ENCODE measurements around the gene WDR49. TPM values are rescaled to one million over a fixed set of nuclear protein-coding genes. Genes with fewer than 3 reads are reported as not detected.

Gene WDR49
- total RNA-seq, 3 donors from 2014 or later: 0.15 to 0.16 TPM; not detected in 1

DNA sequence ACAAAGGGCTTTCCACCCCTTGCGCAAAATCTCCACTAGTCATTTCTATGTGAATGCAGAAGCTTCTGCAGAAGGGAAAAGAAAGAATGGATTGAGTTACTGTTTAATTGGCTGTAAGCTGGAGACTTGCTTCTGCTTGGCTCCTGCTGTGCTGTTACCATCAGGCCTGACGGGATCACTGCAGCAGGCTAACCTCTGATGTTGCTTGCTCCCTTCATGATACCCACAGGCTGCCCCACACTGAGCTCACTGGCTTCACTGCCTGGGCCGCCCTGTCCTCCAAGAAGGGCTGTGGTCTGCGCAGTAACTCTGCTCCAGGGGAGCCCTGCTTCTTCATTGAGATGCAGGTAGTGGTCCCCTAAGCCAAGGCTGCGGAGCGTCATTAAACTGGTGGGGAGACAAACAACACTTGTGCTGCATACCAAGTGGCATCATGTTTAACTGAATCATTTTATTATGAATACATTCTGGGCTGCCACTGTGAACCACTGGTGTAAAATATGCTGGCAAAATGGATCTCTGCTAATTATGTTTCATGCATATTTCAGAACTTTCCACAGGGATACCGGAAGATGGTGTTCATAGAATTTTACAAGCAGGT lies 78.6 kb downstream of the WDR49 start:
- H3K4me1 Mint-ChIP-seq (ENCODE audit: low read depth): no peaks in the 10 kb centered on the region
- DNase-seq (no peak), ATAC-seq (no peak)
- no peaks in the 10 kb centered on the region for H3K36me3 Mint-ChIP-seq (ENCODE audit: insufficient read depth)
- H3K9me3 Mint-ChIP-seq: no peaks in the 10 kb centered on the region
- H3K4me3 Mint-ChIP-seq: no peak overlapping the region
- no peaks in the 10 kb centered on the region for H3K27me3 Mint-ChIP-seq (ENCODE audit: low read depth)

DNA sequence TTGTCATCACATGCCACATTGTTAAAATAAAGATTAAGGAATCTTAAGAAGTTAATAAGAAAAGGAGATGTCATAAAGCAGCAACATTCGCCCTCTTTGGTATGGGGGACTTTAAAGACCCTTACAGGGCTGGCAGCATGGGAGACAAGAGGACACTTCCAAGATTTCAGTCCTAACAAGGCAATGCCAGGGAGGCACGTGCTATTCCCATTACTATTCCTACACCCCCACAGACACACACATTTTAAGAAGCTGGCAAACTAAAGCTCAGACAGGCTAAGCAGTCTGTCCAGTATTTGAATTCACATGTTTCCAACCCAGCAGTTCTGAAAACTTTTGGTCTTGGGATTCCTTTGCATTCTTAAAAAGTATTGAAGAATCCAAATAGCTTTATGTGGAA lies 80.8 kb downstream of the WDR49 start:
- H3K9me3 Mint-ChIP-seq: no peaks in the 10 kb centered on the region
- no peak overlapping the region for H3K4me3 Mint-ChIP-seq
- no peaks in the 10 kb centered on the region for H3K27me3 Mint-ChIP-seq (ENCODE audit: low read depth)
- DNase-seq (no peak), ATAC-seq (no peak)
- no peaks in the 10 kb centered on the region for H3K4me1 Mint-ChIP-seq (ENCODE audit: low read depth)
- no peaks in the 10 kb centered on the region for H3K36me3 Mint-ChIP-seq (ENCODE audit: insufficient read depth)

DNA sequence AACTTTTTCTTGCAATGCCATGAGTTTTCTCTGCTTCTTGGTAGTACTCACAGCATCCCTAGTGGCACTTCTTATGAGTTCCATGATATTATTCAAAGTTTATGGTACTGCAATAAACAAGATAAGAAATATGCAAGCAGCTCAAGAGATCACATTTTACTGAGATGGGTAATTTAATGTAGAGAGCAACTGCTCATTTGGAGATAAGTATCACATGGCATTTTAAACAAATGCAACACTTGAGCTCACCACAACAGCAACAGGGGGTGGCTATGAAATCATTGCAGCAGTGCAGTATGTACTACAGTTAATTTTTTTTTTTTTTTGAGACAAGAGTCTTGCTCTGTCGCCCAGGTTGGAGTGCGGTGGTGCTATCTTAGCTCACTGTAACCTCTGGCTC lies 85.1 kb downstream of the WDR49 start:
- no peaks in the 10 kb centered on the region for H3K9me3 Mint-ChIP-seq
- ATAC-seq (no peak), DNase-seq (no peak)
- no peaks in the 10 kb centered on the region for H3K4me1 Mint-ChIP-seq (ENCODE audit: low read depth)
- no peaks in the 10 kb centered on the region for H3K27me3 Mint-ChIP-seq (ENCODE audit: low read depth)
- H3K4me3 Mint-ChIP-seq: no peak overlapping the region
- H3K36me3 Mint-ChIP-seq (ENCODE audit: insufficient read depth): no peaks in the 10 kb centered on the region

DNA sequence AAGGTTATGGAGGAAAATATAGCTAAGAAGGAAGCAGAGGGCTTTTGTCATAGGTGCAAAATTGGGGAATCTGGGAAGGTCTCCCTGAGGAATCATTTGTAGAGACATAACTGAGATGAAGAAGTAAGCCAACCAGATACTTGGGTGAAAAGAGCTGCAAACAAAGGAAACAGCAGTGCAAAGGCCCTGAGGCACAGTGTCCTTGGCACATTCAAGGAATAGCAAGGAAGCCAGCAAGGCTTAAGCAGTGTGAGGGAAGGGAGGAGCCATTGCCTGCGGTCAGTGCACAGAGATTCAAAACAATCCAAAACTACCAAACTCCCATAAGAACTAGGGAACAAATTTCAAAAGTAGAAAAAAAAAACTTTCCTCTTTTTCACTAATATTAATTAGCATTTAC lies 88.3 kb downstream of the WDR49 start:
- Mint-ChIP-seq H3K4me1 (ENCODE audit: low read depth) (no peaks in the 10 kb centered on the region), H3K4me3 (no peak overlapping the region), H3K36me3 (ENCODE audit: insufficient read depth) (no peaks in the 10 kb centered on the region), H3K9me3 (no peaks in the 10 kb centered on the region), H3K27me3 (ENCODE audit: low read depth) (no peaks in the 10 kb centered on the region)
- ATAC-seq: no peak
- DNase-seq: no peak

DNA sequence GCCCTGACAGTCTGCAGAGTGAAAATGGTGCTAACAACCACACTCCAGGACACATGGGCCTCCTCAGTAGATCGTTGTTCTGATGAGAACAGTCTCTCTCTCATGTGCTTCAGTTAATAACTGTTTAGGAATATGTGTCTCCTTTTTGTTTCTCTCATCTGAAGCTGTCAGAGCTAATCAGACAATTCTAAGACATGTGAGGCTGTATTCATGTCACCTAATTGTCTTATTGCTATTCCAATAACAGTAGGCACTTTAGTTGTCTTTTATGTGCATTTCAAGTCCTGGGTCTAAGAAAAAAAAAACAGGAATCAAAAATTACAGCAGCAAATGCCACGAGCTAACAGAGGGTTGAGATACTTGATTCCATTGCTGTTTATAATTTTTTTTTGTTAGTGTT lies 89.1 kb downstream of the WDR49 start:
- no peaks in the 10 kb centered on the region for H3K36me3 Mint-ChIP-seq (ENCODE audit: insufficient read depth)

DNA sequence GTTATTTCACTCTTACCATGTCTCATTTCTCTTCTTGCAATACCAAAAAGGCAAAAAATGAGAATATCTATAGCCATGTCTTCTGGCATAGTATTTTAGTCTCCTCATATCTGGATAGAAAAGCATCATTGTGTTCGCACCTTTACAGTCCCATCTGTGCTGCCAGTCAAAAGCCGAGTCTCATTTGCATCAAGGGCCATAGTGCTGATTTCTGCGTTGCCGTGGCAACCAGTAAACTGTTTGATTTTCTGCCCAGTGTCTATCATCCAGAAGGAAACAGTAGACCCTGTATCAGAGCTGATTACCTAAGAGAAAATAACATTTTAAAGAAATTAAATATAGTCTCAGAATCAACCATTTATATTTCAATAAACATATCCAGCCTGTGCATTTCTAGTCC lies 93.8 kb downstream of the WDR49 start:
- no peaks in the 10 kb centered on the region for H3K9me3 Mint-ChIP-seq
- H3K4me3 Mint-ChIP-seq: no peak overlapping the region
- H3K27me3 Mint-ChIP-seq (ENCODE audit: low read depth): no peaks in the 10 kb centered on the region
- H3K36me3 Mint-ChIP-seq (ENCODE audit: insufficient read depth): no peaks in the 10 kb centered on the region
- ATAC-seq (no peak), DNase-seq (no peak)
- H3K4me1 Mint-ChIP-seq (ENCODE audit: low read depth): no peaks in the 10 kb centered on the region

More for the DNA sequence above, 89.1 kb downstream of the WDR49 start:
- Mint-ChIP-seq H3K4me1 (ENCODE audit: low read depth) (no peaks in the 10 kb centered on the region), H3K4me3 (no peak overlapping the region), H3K9me3 (no peaks in the 10 kb centered on the region), H3K27me3 (ENCODE audit: low read depth) (no peaks in the 10 kb centered on the region)
- no peak for DNase-seq
- no peak for ATAC-seq

DNA sequence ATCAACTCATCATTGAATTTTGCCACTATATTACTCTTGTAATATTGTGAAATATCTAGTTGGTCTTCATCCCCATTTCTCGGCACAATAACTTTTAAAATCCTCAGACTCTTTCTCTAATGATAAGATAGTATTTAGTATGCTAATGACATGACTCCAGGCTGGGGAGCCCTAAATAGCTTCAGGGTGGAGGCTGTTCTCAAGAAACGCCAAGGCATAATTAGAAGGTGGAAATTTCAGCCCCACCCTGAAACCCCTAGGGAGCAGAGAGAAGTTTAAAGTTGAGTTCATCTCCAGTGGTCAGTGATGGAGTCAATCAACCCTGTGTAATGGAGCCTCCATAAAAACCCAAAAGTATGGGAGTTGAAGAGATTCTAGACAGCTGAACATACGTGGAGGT lies 98.8 kb downstream of the WDR49 start:
- ATAC-seq (no peak), DNase-seq (no peak)
- Mint-ChIP-seq H3K36me3 (ENCODE audit: insufficient read depth) (no peaks in the 10 kb centered on the region), H3K4me3 (no peak overlapping the region), H3K9me3 (no peaks in the 10 kb centered on the region), H3K27me3 (ENCODE audit: low read depth) (no peaks in the 10 kb centered on the region), H3K4me1 (ENCODE audit: low read depth) (no peaks in the 10 kb centered on the region)

DNA sequence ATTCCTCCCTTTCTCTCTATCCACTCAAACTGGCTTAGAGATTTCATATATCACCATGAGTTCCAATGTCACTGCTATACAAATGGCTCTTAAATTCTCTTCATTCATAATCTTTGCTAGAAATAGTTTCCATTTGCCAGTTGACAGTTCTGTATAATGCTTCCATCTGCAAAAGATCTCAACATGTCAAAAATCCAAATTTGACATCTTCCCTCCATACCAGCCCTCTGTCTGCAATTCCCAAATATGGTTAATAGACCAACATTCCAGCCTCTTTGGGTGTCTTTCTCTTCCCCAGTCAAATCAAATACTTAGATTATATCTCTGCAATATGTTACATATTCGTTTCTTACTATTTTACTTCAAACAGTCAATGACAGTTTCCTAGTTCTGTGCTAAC lies 115.7 kb downstream of the WDR49 start:
- ATAC-seq (no peak), DNase-seq (no peak)
- Mint-ChIP-seq H3K4me1 (ENCODE audit: low read depth) (no peaks in the 10 kb centered on the region), H3K36me3 (ENCODE audit: insufficient read depth) (no peaks in the 10 kb centered on the region), H3K27me3 (ENCODE audit: low read depth) (no peaks in the 10 kb centered on the region), H3K9me3 (peaks cover 13% of the 10 kb centered on the region), H3K4me3 (no peak overlapping the region)

DNA sequence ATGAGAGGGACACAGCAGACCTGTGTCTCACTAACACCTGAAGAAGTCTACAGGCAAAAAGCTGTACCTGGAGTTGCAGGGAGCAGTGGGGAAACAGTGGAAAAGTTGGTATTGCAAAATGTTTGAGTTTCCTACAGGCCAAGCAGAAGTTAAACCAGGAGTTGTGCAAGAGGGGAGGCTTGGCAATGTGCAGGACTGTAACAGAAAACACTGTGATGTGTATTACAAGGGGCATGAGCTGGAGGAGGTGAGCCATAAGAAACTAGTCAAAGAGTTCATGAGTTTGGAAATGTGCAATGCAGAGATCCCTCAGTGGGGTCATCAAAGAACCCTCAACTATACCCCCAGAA lies 132.8 kb downstream of the WDR49 start:
- Mint-ChIP-seq H3K4me3 (no peak overlapping the region), H3K9me3 (no peaks in the 10 kb centered on the region), H3K4me1 (ENCODE audit: low read depth) (no peaks in the 10 kb centered on the region), H3K36me3 (ENCODE audit: insufficient read depth) (no peaks in the 10 kb centered on the region), H3K27me3 (ENCODE audit: low read depth) (no peaks in the 10 kb centered on the region)
- DNase-seq (no peak), ATAC-seq (no peak)

DNA sequence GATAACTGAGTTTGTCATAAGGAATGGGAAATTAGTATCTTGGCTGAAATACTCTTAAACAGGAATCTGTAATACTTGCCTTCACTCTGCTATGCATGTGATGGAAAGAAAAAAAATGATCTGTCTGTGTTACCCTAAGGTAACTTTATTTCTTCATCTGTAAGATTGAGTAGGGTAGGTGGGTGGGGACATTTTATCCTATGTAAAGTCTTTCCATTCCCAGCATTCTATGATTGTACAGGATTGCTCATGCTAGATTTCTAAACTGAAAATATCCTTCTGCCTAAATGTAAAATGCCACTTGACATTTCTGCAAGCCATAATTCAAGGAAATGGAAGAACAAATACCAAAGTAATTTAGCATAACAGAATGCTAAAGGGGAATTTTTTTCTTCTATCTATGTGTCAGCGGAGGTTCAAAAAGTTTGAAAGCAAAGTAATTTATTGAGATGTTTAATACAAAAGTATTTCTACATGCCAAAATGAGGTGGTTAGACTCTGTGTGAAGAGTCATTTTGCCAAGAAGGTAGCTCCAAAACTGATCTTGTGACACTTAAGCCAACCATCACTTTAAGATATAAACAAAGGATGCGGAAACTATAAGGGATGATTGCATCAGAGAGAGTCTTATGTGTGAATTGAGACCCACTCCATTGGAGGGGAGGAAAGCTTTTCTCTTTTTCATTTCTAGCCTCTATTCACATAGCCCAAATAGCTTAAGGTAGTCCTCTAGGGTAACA lies 133.3 kb downstream of the WDR49 start:
- no peak for DNase-seq
- Mint-ChIP-seq H3K9me3 (no peaks in the 10 kb centered on the region), H3K36me3 (ENCODE audit: insufficient read depth) (no peaks in the 10 kb centered on the region), H3K4me3 (no peak overlapping the region), H3K27me3 (ENCODE audit: low read depth) (no peaks in the 10 kb centered on the region), H3K4me1 (ENCODE audit: low read depth) (no peaks in the 10 kb centered on the region)
- ATAC-seq: no peak

DNA sequence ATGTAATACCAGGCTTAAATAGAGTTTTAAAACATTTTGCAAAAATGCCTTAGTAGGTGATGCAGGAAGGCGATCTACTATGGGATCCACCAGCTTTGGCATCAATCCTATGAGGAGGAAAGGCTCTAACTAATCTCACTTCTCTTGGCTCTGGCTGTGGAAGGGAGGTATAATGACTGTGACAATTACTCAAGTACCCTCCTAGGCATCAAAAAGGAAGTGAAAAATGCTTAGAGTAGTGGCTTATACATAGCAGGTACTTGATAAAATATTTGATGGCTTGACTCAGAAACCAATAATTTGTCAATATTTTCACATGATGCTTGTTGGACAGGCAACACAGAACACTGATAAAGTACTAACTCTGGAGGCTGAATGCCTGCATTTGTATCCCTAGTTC lies 145.8 kb downstream of the WDR49 start:
- no peaks in the 10 kb centered on the region for H3K4me1 Mint-ChIP-seq (ENCODE audit: low read depth)
- H3K4me3 Mint-ChIP-seq: no peak overlapping the region
- H3K36me3 Mint-ChIP-seq (ENCODE audit: insufficient read depth): no peaks in the 10 kb centered on the region
- no peaks in the 10 kb centered on the region for H3K27me3 Mint-ChIP-seq (ENCODE audit: low read depth)
- DNase-seq (no peak), ATAC-seq (no peak)
- H3K9me3 Mint-ChIP-seq: peaks cover 3% of the 10 kb centered on the region

DNA sequence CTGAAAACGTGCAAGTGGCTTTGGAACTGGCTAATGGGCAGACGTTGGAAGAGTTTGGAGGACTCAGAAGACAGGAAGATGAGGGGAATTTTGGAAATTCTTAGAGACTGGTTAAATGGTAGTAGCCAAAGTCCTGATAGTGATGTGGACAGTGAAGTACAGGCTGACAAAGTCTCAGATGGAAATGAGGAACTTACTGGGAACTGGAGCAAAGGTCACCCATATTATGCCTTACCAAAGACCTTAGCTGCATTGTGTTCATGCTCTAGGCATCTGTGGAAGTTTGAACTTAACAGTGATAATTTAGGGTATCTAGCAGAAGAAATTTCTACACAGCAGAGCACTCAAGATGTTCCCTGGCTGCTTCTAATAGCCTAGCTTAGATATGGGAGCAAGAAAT lies 151.3 kb downstream of the WDR49 start:
- ATAC-seq (no peak), DNase-seq (no peak)
- no peaks in the 10 kb centered on the region for H3K36me3 Mint-ChIP-seq (ENCODE audit: insufficient read depth)
- no peaks in the 10 kb centered on the region for H3K4me1 Mint-ChIP-seq (ENCODE audit: low read depth)
- H3K4me3 Mint-ChIP-seq: no peak overlapping the region
- no peaks in the 10 kb centered on the region for H3K9me3 Mint-ChIP-seq
- no peaks in the 10 kb centered on the region for H3K27me3 Mint-ChIP-seq (ENCODE audit: low read depth)

DNA sequence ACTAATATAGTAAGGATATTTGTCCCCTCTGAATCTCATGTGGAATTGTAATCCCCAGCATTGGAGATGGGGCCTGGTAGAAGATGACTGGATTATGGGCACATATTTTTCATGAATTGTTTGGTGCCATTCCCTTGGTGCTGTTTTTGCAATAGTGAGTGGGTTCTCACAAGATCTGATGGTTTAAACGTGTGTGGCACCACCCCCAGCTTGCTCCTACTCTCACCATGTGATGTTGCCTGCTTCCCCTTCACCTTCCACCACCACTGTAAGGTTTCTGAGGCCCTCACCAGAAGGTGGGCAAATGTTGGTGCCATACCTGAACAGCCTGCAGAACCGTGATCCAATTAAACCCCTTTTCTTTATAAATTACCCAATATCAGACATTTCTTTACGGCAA lies 151.8 kb downstream of the WDR49 start:
- Mint-ChIP-seq H3K36me3 (ENCODE audit: insufficient read depth) (no peaks in the 10 kb centered on the region), H3K9me3 (no peaks in the 10 kb centered on the region), H3K27me3 (ENCODE audit: low read depth) (no peaks in the 10 kb centered on the region), H3K4me1 (ENCODE audit: low read depth) (no peaks in the 10 kb centered on the region), H3K4me3 (no peak overlapping the region)
- no peak for ATAC-seq
- DNase-seq: no peak

DNA sequence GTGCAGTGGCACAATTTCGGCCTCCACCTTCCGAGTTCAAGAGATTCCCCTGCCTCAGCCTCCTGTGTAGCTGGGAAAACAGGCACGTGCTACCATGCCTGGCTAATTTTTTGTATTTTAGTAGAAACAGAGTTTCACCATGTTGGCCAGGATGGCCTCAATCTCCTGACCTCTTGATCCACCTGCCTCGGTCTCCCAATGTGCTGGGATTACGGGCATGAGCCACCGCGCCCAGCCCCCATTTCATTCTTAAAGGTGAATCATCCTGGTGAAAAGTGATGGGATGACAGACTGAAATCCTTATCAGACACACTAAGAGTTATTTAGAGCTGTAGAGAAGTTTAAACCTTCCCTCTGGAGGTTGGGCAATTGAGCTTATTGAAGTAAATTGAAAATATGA lies 155.8 kb downstream of the WDR49 start:
- no peak for DNase-seq
- H3K27me3 Mint-ChIP-seq (ENCODE audit: low read depth): peaks cover 2% of the 10 kb centered on the region
- H3K4me3 Mint-ChIP-seq: no peak overlapping the region
- H3K9me3 Mint-ChIP-seq: no peaks in the 10 kb centered on the region
- no peaks in the 10 kb centered on the region for H3K4me1 Mint-ChIP-seq (ENCODE audit: low read depth)
- no peak for ATAC-seq
- H3K36me3 Mint-ChIP-seq (ENCODE audit: insufficient read depth): no peaks in the 10 kb centered on the region

DNA sequence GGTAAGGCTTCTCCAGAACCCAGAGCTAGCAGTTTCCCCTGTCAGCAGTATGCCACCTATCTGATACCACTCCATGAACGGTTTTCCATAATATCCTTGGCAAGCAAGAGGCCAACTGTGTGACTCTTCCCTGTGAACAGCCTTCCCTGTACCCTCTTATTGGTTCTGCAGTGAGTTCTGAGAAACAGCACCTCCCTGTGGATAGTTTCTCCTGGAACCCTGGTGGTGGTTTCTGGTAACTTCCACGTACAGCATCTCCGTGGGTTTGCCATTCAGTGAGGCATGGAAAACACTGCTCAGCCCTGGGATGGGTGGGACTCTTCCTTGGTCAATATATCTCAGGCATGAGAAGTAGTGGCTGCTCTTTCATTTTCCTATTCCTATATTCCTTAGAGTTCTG lies 160.5 kb downstream of the WDR49 start:
- ATAC-seq (no peak), DNase-seq (no peak)
- H3K4me3 Mint-ChIP-seq: no peak overlapping the region
- H3K4me1 Mint-ChIP-seq (ENCODE audit: low read depth): no peaks in the 10 kb centered on the region
- H3K36me3 Mint-ChIP-seq (ENCODE audit: insufficient read depth): no peaks in the 10 kb centered on the region
- H3K27me3 Mint-ChIP-seq (ENCODE audit: low read depth): peaks cover 2% of the 10 kb centered on the region
- no peaks in the 10 kb centered on the region for H3K9me3 Mint-ChIP-seq

Measured in activated T-cell treated with anti-CD3 and anti-CD28 coated beads, Interleukin-2, amount 50 U/mL, for 4 hours (primary cell).